Panc1 (cell line): ENCODE results near the gene MAST4.

Experiments used
- POLR2AphosphoS5 ChIP-seq: IDR thresholded peaks from 2 replicates; pipeline ENCODE4 v1.6.1; 2012; ENCODE audit warnings: mild to moderate bottlenecking, low read depth, low read length, moderate library complexity
- TF ChIP-seq, protein P1 (sequence below): fragments of 450-650 bp; IDR thresholded peaks from 2 replicates; pipeline ENCODE4 v1.5.1; 2017; ENCODE audit warnings: mild to moderate bottlenecking

DNA sequence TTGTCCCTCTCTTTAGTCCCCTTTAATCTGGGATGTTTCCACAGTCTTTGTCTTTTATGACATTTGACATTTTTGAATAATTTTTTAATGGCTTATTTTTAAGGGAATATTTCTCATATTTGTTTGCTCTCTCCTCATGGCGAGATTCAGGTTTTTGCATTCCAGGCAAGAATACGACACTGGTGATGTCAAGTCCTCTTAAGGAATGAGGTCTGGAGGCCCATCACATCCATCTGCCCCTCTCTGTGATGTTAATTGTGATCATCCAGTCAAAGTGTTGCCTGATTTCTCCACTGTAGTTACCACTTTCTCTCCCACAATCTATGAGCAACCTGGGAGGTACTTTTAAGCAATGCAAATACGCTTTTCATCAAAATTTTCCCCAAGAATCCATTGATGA is 193.2 kb downstream of the MAST4 start:
- no peak for TF ChIP-seq POLR2AphosphoS5
- TF ChIP-seq, protein P1, sequence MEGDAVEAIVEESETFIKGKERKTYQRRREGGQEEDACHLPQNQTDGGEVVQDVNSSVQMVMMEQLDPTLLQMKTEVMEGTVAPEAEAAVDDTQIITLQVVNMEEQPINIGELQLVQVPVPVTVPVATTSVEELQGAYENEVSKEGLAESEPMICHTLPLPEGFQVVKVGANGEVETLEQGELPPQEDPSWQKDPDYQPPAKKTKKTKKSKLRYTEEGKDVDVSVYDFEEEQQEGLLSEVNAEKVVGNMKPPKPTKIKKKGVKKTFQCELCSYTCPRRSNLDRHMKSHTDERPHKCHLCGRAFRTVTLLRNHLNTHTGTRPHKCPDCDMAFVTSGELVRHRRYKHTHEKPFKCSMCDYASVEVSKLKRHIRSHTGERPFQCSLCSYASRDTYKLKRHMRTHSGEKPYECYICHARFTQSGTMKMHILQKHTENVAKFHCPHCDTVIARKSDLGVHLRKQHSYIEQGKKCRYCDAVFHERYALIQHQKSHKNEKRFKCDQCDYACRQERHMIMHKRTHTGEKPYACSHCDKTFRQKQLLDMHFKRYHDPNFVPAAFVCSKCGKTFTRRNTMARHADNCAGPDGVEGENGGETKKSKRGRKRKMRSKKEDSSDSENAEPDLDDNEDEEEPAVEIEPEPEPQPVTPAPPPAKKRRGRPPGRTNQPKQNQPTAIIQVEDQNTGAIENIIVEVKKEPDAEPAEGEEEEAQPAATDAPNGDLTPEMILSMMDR = no peak
